NCI-H1105 treated with DMSO at 0.1 percent for 48 hours (cell line): ENCODE results near the gene XIAP.

Experiments used
- DNase-seq: peaks from one replicate; lab custom pipeline; 2025; lab: John Stamatoyannopoulos, UW

Gene XIAP

GRCh38 chrX:123961268-123962005 lies 101.6 kb downstream of the XIAP start, which contains the start of gene STAG2:
TSS of gene STAG2 (plus strand) at chrX:123961706. CDS start at chrX:124022628, 60,922 bp downstream.
- DNase-seq, result peak; percentile 81

GRCh38 chrX:123962006-123962467 lies 102.2 kb downstream of the XIAP start:
- DNase-seq, result peak; percentile 72

GRCh38 chrX:123962794-123963373 lies 103.0 kb downstream of the XIAP start:
- DNase-seq, result peak; percentile 83
